Body of pancreas (tissue), 4 donors: ENCODE results near the gene FBRSL1. TPM values are rescaled to one million over a fixed set of nuclear protein-coding genes. Genes with fewer than 3 reads are reported as not detected.
"Not testable (repeated sequence)": the region's sequence is repeated elsewhere in the genome, so short reads cannot be mapped to it uniquely, and the experiment has no call there.

Source experiments
- ATAC-seq: fragments of 150-250 bp; one replicate; pipeline ENCODE4 v1.9.1; 2016
- DNase-seq, 4 donors: peaks; one replicate each; pipeline ENCODE4 v3.0.0-alpha.2; 2019
- H3K27ac ChIP-seq, 4 donors: fragments of 200-600 bp; sonication (generic); 1 replicate in 3 of 4; 2 replicates in 1 of 4; pipeline versions ENCODE4 v1.5.1 to v1.6.1; 2016 to 2019; ENCODE audit warnings: mild to moderate bottlenecking in 1 of 4, mixed read lengths in 1 of 4, moderate library complexity in 1 of 4
- H3K27me3 ChIP-seq, 2 donors: fragments of 200-600 bp; sonication (generic); one replicate each; pipeline ENCODE4 v1.6.0; 2016; ENCODE audit warnings: mild to moderate bottlenecking in 1 of 2
- H3K36me3 ChIP-seq, 2 donors: fragments of 200-600 bp; sonication (generic); replicated peaks in 1 of 2; 2 replicates each; pipeline ENCODE4 v1.5.1; 2016; ENCODE audit warnings: low read depth in 2 of 2; ENCODE audit not compliant: insufficient read depth in 1 of 2
- H3K4me1 ChIP-seq: fragments of 200-600 bp; sonication (generic); one replicate; pipeline ENCODE4 v1.6.0; 2016
- H3K4me3 ChIP-seq, 2 donors: fragments of 200-600 bp; sonication (generic); 1 replicate in 1 of 2; 2 replicates in 1 of 2; pipeline ENCODE4 v1.5.1; 2016 to 2019
- H3K9me3 ChIP-seq, 3 donors: fragments of 200-600 bp; sonication (generic); 1 replicate in 2 of 3; 2 replicates in 1 of 3; pipeline ENCODE4 v1.5.1; 2016
- CTCF ChIP-seq, 7 experiments: fragments of 450-650 bp in 4 of 7; fragments of 200-600 bp in 3 of 7; sonication (generic) in 3 of 7; IDR thresholded peaks; one replicate each; pipeline ENCODE4 v1.5.1; 2016 to 2019; ENCODE audit warnings: antibody characterized with exemption in 7 of 7
- POLR2A ChIP-seq, 3 donors: fragments of 450-650 bp; IDR thresholded peaks; one replicate each; pipeline ENCODE4 v1.6.1; 2016; ENCODE audit warnings: antibody characterized with exemption in 3 of 3, mild to moderate bottlenecking in 2 of 3
- WGBS, 2 donors: methylation state at CpG; one replicate each; pipeline ENCODE4 v1.1.5; 2017; 5-methylcytosine and 5-hydroxymethylcytosine counted together
- intact Hi-C: fragments of 100-400 bp; cut with DNase I; formaldehyde crosslinking; loops from one replicate; pipeline ENCODE4 v1.15.1; 2023
- total RNA-seq, 2 donors: library from RNA; depleted of rRNA; stranded (reverse); fragments of >200 nt; gene quantifications; one replicate each; pipeline ENCODE4 v1.1.0, GENCODE V29; 2016

Gene FBRSL1
- total RNA-seq, 2 donors from 2014 or later: 29.8 to 50.1 TPM

GRCh38 chr12:132474237-132474741, 15.7 kb upstream of the FBRSL1 start:
- H3K27ac ChIP-seq: no peak overlapping the region
- ATAC-seq (no peak), DNase-seq (no peak)
- WGBS, 2 donors: 74% methylated on average over 19 of the region's 35 CpGs; no CpG with 5 or more reads in 1 of the 2 donors
- H3K9me3 ChIP-seq: no peaks in the 10 kb centered on the region
- intact Hi-C loops: no loop called here
- no peaks in the 10 kb centered on the region for H3K27me3 ChIP-seq
- peaks cover 7% of the 10 kb centered on the region for H3K4me1 ChIP-seq
- no peaks in the 10 kb centered on the region for H3K36me3 ChIP-seq
- TF ChIP-seq POLR2A (IDR thresholded peaks at IDR 0.05) (no peak), CTCF (IDR thresholded peaks at IDR 0.05) (no peak)
- H3K4me3 ChIP-seq: no peak overlapping the region

GRCh38 chr12:132474799-132475303, 15.1 kb upstream of the FBRSL1 start:
- DNase-seq, H3K27ac ChIP-seq, ATAC-seq, H3K27me3 ChIP-seq, H3K4me3 ChIP-seq, H3K36me3 ChIP-seq, H3K4me1 ChIP-seq, intact Hi-C loops, H3K9me3 ChIP-seq: not testable (repeated sequence)
- WGBS, 2 donors: no CpG with 5 or more reads among the region's 56 CpGs

GRCh38 chr12:132475304-132476037, 14.5 kb upstream of the FBRSL1 start:
- no peak overlapping the region for H3K27ac ChIP-seq
- no peaks in the 10 kb centered on the region for H3K27me3 ChIP-seq
- 84 to 97% methylated on average over 7 to 29 of the region's 47 CpGs for WGBS, 2 donors
- DNase-seq (no peak), ATAC-seq (no peak)
- H3K36me3 ChIP-seq: no peaks in the 10 kb centered on the region
- H3K4me1 ChIP-seq: peaks cover 7% of the 10 kb centered on the region
- H3K9me3 ChIP-seq: no peaks in the 10 kb centered on the region
- intact Hi-C loops: no loop called here
- TF ChIP-seq POLR2A (IDR thresholded peaks at IDR 0.05) (no peak), CTCF (IDR thresholded peaks at IDR 0.05) (no peak)
- H3K4me3 ChIP-seq: no peak overlapping the region

GRCh38 chr12:132476038-132476414, 13.9 kb upstream of the FBRSL1 start:
- no peak for DNase-seq
- peaks cover 5% of the 10 kb centered on the region for H3K4me1 ChIP-seq
- no peak for TF ChIP-seq CTCF (IDR thresholded peaks at IDR 0.05)
- TF ChIP-seq POLR2A (IDR thresholded peaks at IDR 0.05): no peak
- WGBS, 2 donors: 83 to 89% methylated on average over 25 to 26 of the region's 26 CpGs
- no peaks in the 10 kb centered on the region for H3K9me3 ChIP-seq
- intact Hi-C loops: no loop called here
- no peak for ATAC-seq
- no peak overlapping the region for H3K4me3 ChIP-seq
- H3K27ac ChIP-seq: no peak overlapping the region
- H3K27me3 ChIP-seq: no peaks in the 10 kb centered on the region
- H3K36me3 ChIP-seq: no peaks in the 10 kb centered on the region

GRCh38 chr12:132476421-132476820, 13.5 kb upstream of the FBRSL1 start:
- H3K9me3 ChIP-seq: no peaks in the 10 kb centered on the region
- H3K4me3 ChIP-seq: no peak overlapping the region
- no peaks in the 10 kb centered on the region for H3K27me3 ChIP-seq
- WGBS, 2 donors: 85% methylated on average over 12 of the region's 18 CpGs
- no peak for TF ChIP-seq POLR2A (IDR thresholded peaks at IDR 0.05)
- no peak for TF ChIP-seq CTCF (IDR thresholded peaks at IDR 0.05)
- H3K27ac ChIP-seq: no peak overlapping the region
- intact Hi-C loops: no loop called here
- H3K4me1 ChIP-seq: peaks cover under 1% of the 10 kb centered on the region
- H3K36me3 ChIP-seq: no peaks in the 10 kb centered on the region
- ATAC-seq (no peak), DNase-seq (no peak)
